Karpas-422 (cell line): ENCODE measurements around the gene ADGRV1. TPM values are rescaled to one million over a fixed set of nuclear protein-coding genes. Genes with fewer than 3 reads are reported as not detected.

Experiments used
- DNase-seq: peaks from one replicate; pipeline ENCODE4 v3.0.0-alpha.2; 2015
- H2AFZ ChIP-seq: fragments of 200-600 bp; sonication (generic); 2 replicates; pipeline ENCODE4 v1.6.1; 2014; ENCODE audit warnings: antibody characterized with exemption, low read length, mixed read lengths
- H3K27ac ChIP-seq: fragments of 200-600 bp; sonication (generic); 2 replicates; pipeline ENCODE4 v1.5.1; 2014; ENCODE audit warnings: mild to moderate bottlenecking, low read length, moderate library complexity
- H3K27me3 ChIP-seq: fragments of 200-600 bp; sonication (generic); 2 replicates; pipeline ENCODE4 v1.6.1; 2014; ENCODE audit warnings: low read length, mixed read lengths
- H3K36me3 ChIP-seq: fragments of 200-600 bp; sonication (generic); 2 replicates; pipeline ENCODE4 v1.6.1; 2014; ENCODE audit warnings: low read length, mixed read lengths; ENCODE audit not compliant: insufficient read depth
- H3K4me1 ChIP-seq: fragments of 200-600 bp; sonication (generic); 2 replicates; pipeline ENCODE4 v1.6.1; 2014; ENCODE audit warnings: mild to moderate bottlenecking, low read length, mixed read lengths
- H3K4me2 ChIP-seq: fragments of 200-600 bp; sonication (generic); 2 replicates; pipeline ENCODE4 v1.6.1; 2014; ENCODE audit warnings: low read length, low read depth, mild to moderate bottlenecking; ENCODE audit not compliant: poor library complexity, severe bottlenecking
- H3K4me3 ChIP-seq: fragments of 200-600 bp; sonication (generic); 2 replicates; pipeline ENCODE4 v1.5.1; 2014; ENCODE audit warnings: mild to moderate bottlenecking, antibody characterized with exemption, low read length, mixed read lengths
- H3K79me2 ChIP-seq: fragments of 200-600 bp; sonication (generic); 2 replicates; pipeline ENCODE4 v1.6.1; 2014; ENCODE audit warnings: mild to moderate bottlenecking, low read length, mixed read lengths
- H3K9ac ChIP-seq: fragments of 200-600 bp; sonication (generic); 2 replicates; pipeline ENCODE4 v1.6.0; 2014; ENCODE audit warnings: low read length
- H3K9me2 ChIP-seq: fragments of 200-600 bp; sonication (generic), shearing (Covaris generic); replicated peaks from 2 replicates; pipeline ENCODE4 v1.6.0; 2014; ENCODE audit warnings: mild to moderate bottlenecking, low read length, moderate library complexity; ENCODE audit not compliant: insufficient read depth
- H3K9me3 ChIP-seq: fragments of 300-700, 200-600 bp; sonication (generic); 2 replicates; pipeline ENCODE4 v1.6.1; 2014; ENCODE audit warnings: low read length, mixed read lengths
- H4K20me1 ChIP-seq: fragments of 200-600 bp; sonication (generic); 2 replicates; pipeline ENCODE4 v1.6.1; 2014; ENCODE audit warnings: mild to moderate bottlenecking, antibody characterized with exemption, low read length, low read depth; ENCODE audit not compliant: insufficient read depth
- total RNA-seq: library from RNA; depleted of rRNA; stranded (reverse); fragments of >200 nt; shearing (Covaris generic); gene quantifications from 2 replicates; pipeline ENCODE4 v1.2.3, GENCODE V29; 2014; ENCODE audit warnings: low replicate concordance

The ADGRV1 gene
- total RNA-seq, 1 experiment from 2014 or later, result not detected

DNA sequence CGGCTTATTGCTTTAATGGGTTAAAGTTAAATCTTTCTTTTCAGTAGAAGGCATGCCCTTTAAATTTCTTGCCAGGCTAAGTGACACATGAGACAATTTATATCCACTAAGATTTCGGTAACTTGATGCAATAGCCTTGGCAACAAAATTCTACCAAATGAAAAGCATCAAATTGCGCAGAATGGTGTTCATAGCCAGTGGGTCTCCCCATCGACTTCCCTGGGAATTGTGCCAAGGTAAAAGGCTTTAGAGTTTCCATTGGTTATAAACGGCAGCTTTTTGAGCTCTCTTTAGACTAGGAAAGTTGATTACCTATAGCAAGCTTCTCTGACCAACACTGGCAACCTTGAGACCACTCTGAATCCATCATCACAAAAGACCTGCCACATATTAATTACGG lies 466.1 kb downstream of the ADGRV1 start:
- no peaks in the 10 kb centered on the region for H3K27me3 ChIP-seq
- H3K9me2 ChIP-seq, result no peaks in the 10 kb centered on the region
- H3K4me1 ChIP-seq, result no peaks in the 10 kb centered on the region
- H3K4me3 ChIP-seq, result no peak overlapping the region
- no peak overlapping the region for H3K27ac ChIP-seq
- no peak for DNase-seq
- no peak overlapping the region for H2AFZ ChIP-seq
- H3K79me2 ChIP-seq, result no peaks in the 10 kb centered on the region
- H4K20me1 ChIP-seq, result 0 out of 2 replicates have a peak, but pooled peaks cover 3% of the 10 kb centered on the region
- no peak overlapping the region for H3K4me2 ChIP-seq
- no peaks in the 10 kb centered on the region for H3K9me3 ChIP-seq
- no peak overlapping the region for H3K9ac ChIP-seq
- H3K36me3 ChIP-seq, result no peaks in the 10 kb centered on the region

DNA sequence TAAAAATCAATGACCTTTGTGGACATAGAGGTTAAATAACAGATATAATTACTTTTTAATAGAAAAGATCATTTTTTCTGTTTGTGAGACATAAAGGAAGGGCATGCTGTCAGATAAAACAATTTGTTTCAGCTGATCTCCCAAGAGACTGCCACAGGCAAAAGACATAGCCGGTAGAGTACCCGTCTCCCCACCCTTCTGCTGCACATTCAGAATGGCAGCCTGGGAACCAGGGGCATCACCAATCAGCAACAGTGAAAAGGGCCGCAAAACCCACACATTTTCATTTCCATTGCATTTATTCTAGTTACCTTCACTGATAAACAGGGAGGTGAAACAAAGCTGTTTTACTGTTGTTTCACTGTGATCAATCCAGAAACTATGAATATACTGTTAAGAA lies 466.9 kb downstream of the ADGRV1 start:
- no peak overlapping the region for H2AFZ ChIP-seq
- H3K4me2 ChIP-seq, result no peak overlapping the region
- no peaks in the 10 kb centered on the region for H3K36me3 ChIP-seq
- no peaks in the 10 kb centered on the region for H3K79me2 ChIP-seq
- no peaks in the 10 kb centered on the region for H3K9me3 ChIP-seq
- H4K20me1 ChIP-seq, result 0 out of 2 replicates have a peak, but pooled peaks cover 3% of the 10 kb centered on the region
- no peaks in the 10 kb centered on the region for H3K27me3 ChIP-seq
- H3K9ac ChIP-seq, result no peak overlapping the region
- no peak overlapping the region for H3K27ac ChIP-seq
- no peaks in the 10 kb centered on the region for H3K9me2 ChIP-seq
- no peak for DNase-seq
- H3K4me1 ChIP-seq, result no peaks in the 10 kb centered on the region
- H3K4me3 ChIP-seq, result no peak overlapping the region

DNA sequence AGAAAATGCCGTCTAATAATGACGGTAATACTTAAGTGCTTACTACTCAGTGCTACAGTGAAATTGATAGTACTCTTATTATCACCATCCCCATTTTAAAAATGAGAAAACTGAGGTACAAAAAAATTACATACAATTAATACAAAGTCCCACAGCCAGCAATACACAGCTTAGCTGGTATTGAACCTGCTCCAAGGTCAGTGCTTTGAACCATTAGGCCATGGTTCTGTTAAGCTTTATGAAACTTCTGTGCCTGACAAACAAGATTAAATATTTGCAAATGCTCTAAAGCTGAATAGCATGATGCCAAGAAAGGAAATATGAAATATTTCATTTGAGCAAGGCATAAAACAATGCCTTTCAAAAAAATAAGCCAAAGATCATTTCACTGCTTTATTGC lies 467.4 kb downstream of the ADGRV1 start:
- Histone ChIP-seq H3K4me1 (no peaks in the 10 kb centered on the region), H3K4me2 (no peak overlapping the region), H3K36me3 (no peaks in the 10 kb centered on the region), H3K9ac (no peak overlapping the region), H3K27ac (no peak overlapping the region), H4K20me1 (0 out of 2 replicates have a peak, but pooled peaks cover 3% of the 10 kb centered on the region), H3K9me2 (no peaks in the 10 kb centered on the region), H3K79me2 (no peaks in the 10 kb centered on the region), H3K4me3 (no peak overlapping the region), H2AFZ (no peak overlapping the region), H3K9me3 (no peaks in the 10 kb centered on the region), H3K27me3 (no peaks in the 10 kb centered on the region)
- DNase-seq, result no peak

DNA sequence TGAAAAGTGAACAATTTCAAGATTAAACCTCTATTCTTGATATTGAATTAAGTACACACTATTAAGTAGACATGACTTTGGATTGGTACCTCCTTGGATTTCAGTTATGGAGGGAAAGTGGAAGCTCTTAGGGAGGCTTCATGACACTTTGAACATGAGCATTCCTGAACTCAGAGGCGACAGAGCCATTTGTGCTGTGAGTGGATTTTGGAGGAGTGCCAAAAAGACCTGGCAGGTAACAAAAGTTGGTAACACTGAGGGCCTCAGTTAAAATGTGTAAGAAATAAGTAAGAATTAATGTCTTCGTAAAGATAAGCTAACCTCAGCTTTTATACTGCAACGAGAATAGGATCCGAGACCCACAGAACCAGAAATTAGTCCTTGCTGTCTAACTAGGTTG lies 467.9 kb downstream of the ADGRV1 start:
- H4K20me1 ChIP-seq, result 0 out of 2 replicates have a peak, but pooled peaks cover 3% of the 10 kb centered on the region
- no peaks in the 10 kb centered on the region for H3K27me3 ChIP-seq
- H3K4me3 ChIP-seq, result no peak overlapping the region
- no peak overlapping the region for H3K9ac ChIP-seq
- no peaks in the 10 kb centered on the region for H3K9me3 ChIP-seq
- no peaks in the 10 kb centered on the region for H3K79me2 ChIP-seq
- no peak overlapping the region for H3K4me2 ChIP-seq
- H3K27ac ChIP-seq, result no peak overlapping the region
- no peaks in the 10 kb centered on the region for H3K4me1 ChIP-seq
- no peaks in the 10 kb centered on the region for H3K36me3 ChIP-seq
- no peaks in the 10 kb centered on the region for H3K9me2 ChIP-seq
- H2AFZ ChIP-seq, result no peak overlapping the region
- DNase-seq, result no peak

DNA sequence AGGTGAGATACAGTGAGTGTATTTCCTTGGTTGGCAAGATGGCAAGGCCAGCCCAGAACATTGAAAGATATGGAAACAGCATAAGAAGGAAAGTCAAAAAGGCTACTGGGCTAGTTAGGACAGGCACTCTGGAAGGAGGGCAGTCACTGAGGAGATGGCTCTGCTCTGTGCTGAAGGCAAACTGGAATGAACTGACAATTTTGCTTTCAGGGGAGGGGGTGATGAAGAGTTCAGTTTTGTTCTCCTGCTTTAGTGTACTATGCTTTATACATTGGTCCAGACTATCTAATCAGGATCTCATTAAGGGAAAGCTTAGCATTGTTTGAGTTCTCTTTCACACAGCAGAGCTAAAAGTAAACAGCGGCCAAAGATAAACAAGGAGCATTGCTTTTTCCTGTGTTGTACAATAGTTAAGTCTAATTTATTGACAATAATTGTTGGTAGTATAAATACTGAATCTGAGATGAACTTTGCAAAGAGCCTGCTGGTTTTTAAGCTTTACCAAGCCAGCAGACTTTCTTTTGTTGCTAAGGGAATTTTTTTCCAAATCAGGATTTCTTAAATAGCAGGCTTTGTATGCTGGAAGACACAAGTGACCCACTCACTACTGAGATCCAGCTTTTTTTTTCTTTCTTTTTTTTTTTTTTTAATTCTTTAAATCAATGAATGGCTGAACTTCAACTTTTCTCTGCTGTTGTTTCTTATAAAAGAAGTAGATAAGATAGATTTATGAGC lies 469.0 kb downstream of the ADGRV1 start:
- no peak for DNase-seq
- no peak overlapping the region for H3K4me3 ChIP-seq
- H4K20me1 ChIP-seq, result 0 out of 2 replicates have a peak, but pooled peaks cover 3% of the 10 kb centered on the region
- no peaks in the 10 kb centered on the region for H3K9me2 ChIP-seq
- H3K9ac ChIP-seq, result no peak overlapping the region
- no peaks in the 10 kb centered on the region for H3K27me3 ChIP-seq
- H2AFZ ChIP-seq, result no peak overlapping the region
- no peaks in the 10 kb centered on the region for H3K4me1 ChIP-seq
- H3K9me3 ChIP-seq, result no peaks in the 10 kb centered on the region
- H3K36me3 ChIP-seq, result no peaks in the 10 kb centered on the region
- H3K4me2 ChIP-seq, result no peak overlapping the region
- H3K79me2 ChIP-seq, result no peaks in the 10 kb centered on the region
- H3K27ac ChIP-seq, result no peak overlapping the region

DNA sequence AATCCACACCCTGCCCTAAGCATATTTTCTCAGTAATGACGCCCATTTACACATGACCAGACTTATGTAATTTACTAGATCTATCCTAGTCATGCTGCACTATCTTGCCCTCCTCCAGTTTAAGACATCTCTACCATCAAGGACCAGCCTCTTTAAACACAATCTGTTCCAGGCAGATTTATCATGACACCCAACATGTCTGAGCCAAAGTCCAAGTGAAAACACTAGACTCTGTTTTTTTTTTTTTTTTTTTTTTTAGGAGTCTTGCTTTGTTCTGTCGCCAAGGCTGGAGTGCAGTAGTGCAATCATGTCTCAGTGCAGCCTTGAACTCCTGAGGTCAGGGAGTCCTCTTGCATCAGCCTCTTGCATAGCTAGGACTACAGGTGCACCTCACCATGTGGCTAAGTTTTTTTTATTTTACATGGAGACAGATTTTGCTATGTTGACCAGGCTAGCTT lies 469.9 kb downstream of the ADGRV1 start:
- no peaks in the 10 kb centered on the region for H3K27me3 ChIP-seq
- H3K79me2 ChIP-seq, result no peaks in the 10 kb centered on the region
- H3K4me2 ChIP-seq, result no peak overlapping the region
- no peak overlapping the region for H2AFZ ChIP-seq
- H3K9me2 ChIP-seq, result no peaks in the 10 kb centered on the region
- 0 out of 2 replicates have a peak, but pooled peaks cover 3% of the 10 kb centered on the region for H4K20me1 ChIP-seq
- no peaks in the 10 kb centered on the region for H3K4me1 ChIP-seq
- DNase-seq, result peak; percentile 11
- H3K9ac ChIP-seq, result no peak overlapping the region
- H3K4me3 ChIP-seq, result no peak overlapping the region
- H3K36me3 ChIP-seq, result no peaks in the 10 kb centered on the region
- no peaks in the 10 kb centered on the region for H3K9me3 ChIP-seq
- H3K27ac ChIP-seq, result no peak overlapping the region

DNA sequence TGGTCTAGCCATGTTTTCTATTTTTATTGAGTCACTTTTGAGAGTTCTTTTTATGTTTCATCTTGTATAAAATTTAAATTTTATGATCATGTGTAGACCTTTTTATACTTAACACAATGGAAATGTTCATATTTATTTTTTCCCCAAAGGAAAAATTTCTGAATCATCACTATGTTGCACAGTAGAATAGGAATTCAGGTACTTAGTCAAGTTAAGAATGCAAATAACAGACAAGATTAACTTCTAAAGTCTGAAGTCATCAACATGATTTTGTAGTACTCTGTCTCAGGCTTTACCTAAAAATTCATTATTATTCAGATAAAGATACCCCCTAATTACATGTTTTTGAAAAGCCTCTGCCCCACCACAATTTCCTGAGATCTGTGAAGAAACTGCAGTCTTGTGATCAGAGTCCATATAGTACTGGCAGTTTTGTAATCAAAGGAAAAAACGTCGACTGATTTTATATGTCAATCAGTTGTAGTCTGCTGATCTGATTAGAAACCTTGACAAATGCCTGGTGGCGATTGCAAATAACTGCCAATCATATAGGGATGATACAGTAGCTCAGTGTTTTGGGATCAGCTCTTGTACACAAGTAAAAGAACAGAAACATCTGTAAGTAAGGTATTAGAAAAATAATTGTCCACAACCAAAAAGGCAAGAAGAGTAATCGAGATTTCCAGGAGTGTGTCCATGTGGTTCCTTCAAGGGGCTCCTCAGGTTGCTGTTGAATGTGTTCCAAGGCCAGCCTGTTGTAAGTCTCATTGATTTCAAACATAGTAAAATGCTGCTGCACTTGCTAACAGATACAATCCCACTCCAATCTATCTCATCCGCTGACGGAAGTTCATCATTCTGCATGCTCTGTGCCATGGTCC lies 472.2 kb downstream of the ADGRV1 start:
- no peak overlapping the region for H2AFZ ChIP-seq
- H3K27ac ChIP-seq, result no peak overlapping the region
- DNase-seq, result no peak

DNA sequence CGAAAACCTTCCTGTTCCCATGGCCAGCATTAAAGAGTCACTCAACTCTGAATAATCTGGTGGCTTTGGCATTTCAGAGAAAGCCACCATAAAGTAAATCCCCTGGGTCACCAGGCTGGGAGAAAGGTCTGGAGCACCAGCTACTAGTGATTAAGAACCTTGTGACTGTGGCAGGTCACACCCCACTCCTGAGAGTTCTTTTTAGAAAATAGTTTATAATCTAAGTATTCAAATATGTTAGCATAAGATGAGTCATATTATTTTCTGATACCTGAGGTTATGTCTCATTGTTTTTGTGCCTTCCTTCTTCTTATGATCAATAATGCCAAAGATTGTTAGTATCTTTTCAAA lies 472.8 kb downstream of the ADGRV1 start:
- no peaks in the 10 kb centered on the region for H3K36me3 ChIP-seq
- no peaks in the 10 kb centered on the region for H3K79me2 ChIP-seq
- no peak overlapping the region for H3K9ac ChIP-seq
- H3K27me3 ChIP-seq, result no peaks in the 10 kb centered on the region
- H3K4me2 ChIP-seq, result no peak overlapping the region
- H3K4me1 ChIP-seq, result no peaks in the 10 kb centered on the region
- DNase-seq, result no peak
- H2AFZ ChIP-seq, result no peak overlapping the region
- H3K9me2 ChIP-seq, result no peaks in the 10 kb centered on the region
- no peaks in the 10 kb centered on the region for H3K9me3 ChIP-seq
- no peak overlapping the region for H3K27ac ChIP-seq
- no peaks in the 10 kb centered on the region for H4K20me1 ChIP-seq
- no peak overlapping the region for H3K4me3 ChIP-seq

More for the DNA sequence above, 472.2 kb downstream of the ADGRV1 start:
- H3K9me3 ChIP-seq, result no peaks in the 10 kb centered on the region
- H3K36me3 ChIP-seq, result no peaks in the 10 kb centered on the region
- H4K20me1 ChIP-seq, result no peaks in the 10 kb centered on the region
- H3K9ac ChIP-seq, result no peak overlapping the region
- no peak overlapping the region for H3K4me2 ChIP-seq
- H3K4me1 ChIP-seq, result no peaks in the 10 kb centered on the region
- no peaks in the 10 kb centered on the region for H3K79me2 ChIP-seq
- no peak overlapping the region for H3K4me3 ChIP-seq
- no peaks in the 10 kb centered on the region for H3K9me2 ChIP-seq
- no peaks in the 10 kb centered on the region for H3K27me3 ChIP-seq
